HG03439 (cell line): ENCODE data around the gene ADPRHL1.

Experiments
- ATAC-seq: cut with Tn5 transposase; IDR thresholded peaks from one replicate; pipeline ENCODE4 v1.9.1; 2021; ENCODE audit warnings: mild to moderate bottlenecking, moderate library complexity; ENCODE audit not compliant: unreplicated experiment

ADPRHL1 gene

DNA sequence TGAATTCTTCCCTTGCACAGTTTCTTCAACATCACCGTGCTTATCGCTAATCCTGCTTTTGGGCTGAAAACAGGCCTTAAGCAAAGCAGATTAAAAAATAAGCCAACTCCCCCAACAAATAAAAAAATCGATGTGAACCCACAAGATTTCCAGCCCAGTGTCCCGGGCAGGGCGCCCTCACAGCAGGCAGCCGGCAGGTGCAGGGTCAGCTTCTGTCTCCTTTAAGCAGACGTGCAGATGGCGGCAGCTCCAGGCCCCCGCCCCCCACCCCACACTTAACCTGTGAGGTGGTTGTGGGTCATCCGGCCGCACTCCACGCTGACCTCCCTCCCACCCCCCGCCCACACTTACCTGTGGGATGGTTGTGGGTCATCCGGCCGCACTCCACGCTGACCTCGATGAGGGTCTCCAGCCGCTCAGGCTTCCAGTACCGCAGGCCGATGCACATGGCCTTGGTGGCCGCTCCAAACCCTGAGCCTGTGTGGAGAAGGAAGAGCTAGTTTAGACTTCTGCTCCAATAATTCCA, 19.8 kb downstream of the ADPRHL1 start:
- no peak for ATAC-seq

DNA sequence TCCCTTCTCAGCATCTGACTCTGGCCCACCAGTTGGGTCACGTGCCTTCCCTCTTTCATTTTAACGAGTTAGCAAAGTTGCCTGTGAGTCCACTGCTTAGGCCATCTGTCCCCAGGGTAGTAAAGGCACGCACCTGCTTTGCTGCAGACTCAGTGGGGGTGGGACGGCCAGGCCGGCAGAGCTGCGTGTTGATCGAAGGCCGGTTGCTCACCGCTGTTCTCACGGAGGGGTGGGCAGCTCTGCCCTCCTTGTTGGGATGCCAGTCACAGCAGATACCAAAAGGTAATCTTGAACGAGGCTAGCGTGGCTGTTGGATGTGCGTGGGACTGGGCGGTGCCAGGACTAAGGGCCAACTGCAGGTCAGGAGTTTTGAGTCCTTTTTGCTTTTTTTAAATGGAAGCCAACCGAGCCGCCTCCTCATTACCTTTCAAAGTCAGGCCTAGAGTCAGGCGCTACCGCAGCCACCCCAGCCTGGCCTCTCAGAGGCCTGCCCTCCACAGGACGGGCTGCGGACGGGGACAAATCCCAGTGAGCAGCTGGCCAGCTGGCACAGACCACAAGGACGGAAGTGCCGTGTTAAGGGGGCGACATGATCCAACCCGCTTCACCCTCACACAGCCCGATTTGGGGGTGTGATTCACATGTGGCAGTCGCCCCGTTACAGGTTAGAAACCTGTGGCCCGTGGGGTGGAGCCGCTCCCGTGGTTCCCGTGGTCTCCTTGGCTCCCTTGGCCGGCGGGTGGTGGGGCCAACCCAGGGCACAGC, 20.6 kb downstream of the ADPRHL1 start:
- no peak for ATAC-seq

DNA sequence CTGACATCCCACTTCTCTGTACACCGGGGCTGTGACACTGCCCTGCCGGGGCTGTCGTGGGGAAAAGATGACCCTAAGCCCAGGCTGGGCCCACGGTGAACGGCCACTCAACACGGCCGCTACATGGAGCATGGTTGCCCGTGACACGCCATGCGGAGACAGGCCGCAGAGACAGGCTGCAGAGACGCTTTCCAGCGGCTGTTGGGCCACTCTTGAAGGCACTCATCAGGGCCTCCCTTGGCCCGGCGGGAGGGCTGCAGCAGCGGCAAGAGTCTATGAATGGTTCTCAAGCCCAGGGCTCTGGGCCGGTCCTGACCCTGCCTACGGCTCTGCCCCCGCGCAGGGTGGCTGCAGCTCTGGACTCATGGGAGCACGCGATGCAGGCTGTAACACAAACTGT, 22.1 kb downstream of the ADPRHL1 start:
- no peak for ATAC-seq

DNA sequence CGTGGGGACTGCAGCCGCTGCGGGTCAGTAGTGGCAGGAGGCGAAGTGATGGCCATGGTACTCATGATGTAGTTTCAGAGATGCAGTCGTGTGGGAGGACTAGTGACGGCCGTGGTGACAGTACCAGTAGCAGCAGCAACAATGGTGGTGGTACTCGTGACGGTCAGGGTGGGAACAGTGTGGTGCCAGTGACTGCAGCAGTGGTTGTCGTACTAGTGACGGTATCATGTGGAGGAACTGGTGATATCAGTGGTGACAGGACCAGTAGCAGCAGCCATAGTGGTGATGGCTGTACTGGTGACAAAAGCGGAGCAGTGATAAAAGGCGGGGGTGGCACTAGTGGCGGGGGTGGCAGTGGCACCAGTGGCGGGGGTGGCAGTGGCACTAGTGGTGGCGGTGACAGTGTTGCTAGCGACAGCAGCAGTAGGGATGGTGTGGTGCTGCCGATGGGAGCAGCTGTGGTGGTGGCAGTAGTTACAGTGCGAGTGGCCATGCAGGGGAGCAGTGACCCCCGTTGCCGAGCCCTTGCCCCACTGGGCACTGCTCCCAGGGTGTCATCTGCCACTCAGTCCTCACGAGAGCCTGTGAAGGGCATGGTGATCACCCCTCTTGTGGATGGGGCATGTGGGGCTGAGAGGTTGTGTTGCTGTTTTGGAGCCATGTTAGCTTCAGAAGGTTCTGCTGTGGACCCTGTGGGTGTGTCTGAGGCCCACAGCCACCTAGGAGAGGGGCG, 22.7 kb downstream of the ADPRHL1 start:
- ATAC-seq = no peak

DNA sequence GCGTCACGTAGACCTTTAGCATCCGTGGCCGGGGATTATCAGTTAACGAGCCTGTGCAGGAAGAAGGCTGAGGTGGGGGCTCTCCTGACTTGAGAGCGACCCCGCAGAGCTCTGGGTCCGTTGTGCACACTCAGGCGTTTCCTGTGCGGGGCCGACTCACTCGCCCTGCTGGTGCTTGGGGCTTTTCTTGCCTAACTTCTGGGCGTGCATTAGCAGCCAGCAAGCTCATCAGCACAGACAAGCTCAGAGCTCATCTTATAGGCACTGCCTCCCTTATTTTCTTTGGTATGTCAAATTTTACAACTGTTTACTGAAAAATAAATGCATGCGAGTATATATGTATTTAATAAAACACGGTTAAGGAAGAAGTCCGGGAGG, 23.7 kb downstream of the ADPRHL1 start:
- no peak for ATAC-seq

DNA sequence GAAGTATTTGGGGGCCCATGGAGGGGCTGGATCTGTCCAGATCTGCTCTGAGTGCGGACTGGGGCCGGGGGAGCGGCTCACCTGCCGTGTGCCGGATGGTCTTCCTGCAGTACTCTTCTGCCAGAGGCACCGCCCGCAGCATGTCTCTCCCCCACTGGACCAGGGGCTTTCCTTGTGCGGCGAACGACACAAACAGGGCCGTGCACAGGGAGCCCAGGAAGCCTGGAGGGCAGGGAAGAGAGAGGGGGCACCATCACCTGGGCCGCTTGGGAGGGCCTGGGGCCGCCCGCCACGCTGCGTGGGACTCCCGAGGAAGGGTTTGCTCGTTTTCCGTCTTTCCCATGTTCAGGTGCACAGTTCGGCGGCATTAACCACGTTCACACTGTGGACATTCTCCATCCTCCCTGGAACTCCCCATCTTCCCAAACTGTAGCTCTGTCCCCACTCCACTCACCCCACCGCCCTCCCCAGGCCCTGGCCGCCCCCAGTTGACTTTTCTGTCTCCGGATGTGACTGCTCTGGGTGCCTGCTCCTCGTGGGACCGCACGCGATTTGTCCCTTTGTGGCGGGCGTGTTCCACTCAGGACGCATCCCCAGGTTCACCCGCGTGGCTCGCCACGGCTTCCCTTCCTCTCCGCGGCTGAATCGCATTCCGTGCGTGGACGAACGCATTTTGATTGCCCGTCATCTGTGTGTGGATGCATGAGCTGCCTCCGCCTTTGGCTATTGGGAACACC, 24.2 kb downstream of the ADPRHL1 start:
- no peak for ATAC-seq

DNA sequence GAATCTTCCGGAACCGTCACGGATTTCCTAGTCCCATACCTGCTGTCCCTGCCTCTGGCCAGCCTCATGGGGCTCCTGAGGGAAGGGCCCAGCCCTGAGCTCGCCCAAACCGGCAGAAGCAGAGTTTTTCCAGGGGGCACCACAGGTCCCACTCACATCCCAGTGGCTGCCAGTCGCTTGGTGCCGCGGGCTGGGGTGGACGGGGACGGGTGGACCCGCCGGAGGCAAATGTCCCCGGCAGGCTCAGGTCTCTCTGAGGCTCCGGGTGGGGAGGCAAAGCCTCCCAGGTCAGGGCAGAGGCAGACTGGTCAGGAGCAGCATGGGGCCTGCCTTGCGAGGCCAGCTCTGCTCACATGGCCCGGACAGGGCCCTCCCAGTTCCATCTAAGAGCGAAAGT, 24.8 kb downstream of the ADPRHL1 start:
- no peak for ATAC-seq

DNA sequence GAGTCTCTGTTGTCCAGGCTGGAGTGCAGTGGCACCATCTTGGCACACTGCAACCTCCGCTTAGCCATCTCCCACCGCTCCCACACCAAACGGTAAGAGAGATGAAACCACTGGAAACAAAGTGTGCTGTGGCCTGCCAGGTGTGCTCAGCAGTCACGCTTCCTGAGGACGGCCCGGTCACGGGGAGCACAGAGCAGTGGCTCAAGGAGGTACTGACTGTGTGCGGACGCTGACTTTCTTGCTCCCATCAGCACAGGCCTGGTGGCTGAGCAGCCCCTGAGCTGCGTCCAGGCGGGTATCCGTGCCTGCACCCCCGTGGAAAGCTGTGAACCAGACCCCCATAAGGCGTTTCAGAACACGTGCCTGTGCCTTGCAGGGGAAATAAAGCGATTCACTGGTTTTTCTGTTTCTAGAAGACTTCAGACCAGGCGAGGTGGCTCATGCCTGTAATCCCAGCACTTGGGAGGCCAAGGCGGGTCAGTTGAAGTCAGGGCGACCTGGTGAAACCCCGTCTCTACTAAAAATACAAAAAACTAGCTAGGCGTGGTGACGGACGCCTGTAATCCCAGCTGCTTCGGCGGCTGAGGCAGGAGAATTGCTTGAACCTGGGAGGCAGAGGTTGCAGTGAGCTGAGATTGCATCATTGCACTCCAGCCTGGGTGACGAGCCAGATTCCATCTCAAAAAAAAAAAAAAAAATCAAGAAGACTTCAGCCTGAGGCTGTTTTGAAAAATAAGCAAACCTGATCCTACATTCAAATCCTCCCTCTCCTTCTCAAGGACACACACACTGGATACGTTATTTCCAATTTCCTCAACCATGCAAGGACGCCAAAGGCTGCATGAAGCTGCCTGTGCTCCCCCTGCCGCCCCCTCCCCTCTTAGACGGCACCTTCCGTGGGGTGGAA, 25.5 kb downstream of the ADPRHL1 start:
- ATAC-seq = no peak

DNA sequence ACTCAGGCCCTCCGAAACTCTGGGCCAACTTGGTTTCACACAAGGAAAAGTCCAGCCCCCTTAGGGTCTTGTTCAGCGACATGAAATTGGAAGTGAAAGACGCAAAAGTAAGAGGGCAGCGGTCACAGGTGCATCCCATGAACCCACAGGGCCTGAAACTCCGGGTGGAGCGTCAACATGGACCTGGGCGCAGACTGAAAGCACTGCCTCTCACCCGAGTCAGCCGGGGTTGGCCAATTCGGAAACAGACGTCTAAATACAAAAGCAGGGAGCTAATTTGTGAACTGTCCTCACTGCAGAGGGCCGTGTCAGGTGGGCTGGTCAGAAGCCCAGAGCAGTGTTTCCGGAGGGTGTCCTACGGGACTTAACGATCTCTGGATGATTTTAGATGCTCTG, 26.7 kb downstream of the ADPRHL1 start:
- no peak for ATAC-seq

DNA sequence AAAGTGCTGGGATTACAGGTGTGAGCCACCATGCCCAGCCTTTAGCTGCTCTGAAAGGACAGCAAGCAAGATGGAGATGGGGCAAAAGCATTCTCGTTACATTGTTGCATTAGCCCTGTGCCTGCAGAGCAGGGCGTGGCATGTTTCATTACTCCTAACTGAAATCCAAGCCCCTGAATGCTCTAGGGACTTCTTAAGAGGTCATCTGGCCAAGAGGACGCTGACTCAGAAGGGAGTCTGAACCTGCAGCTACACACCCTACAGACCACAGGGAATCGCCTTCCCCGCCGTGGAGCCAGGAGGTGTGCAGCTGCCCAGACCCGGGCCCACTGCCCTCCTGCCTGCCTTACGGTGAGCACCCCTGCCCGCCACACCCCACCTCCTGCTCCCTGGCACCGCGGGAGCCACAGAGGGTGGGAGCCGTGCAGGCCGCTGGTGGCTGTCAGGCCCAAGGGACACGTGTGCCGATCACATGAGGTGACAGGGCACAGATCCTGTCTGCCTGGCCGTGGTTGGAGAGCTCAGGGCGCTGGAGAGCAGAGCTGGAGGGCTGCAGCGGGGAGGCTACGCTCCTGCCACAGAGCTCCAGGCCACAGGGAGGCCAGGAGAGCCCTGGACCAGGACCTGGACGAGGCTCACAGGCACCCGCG, 27.2 kb downstream of the ADPRHL1 start:
- no peak for ATAC-seq

DNA sequence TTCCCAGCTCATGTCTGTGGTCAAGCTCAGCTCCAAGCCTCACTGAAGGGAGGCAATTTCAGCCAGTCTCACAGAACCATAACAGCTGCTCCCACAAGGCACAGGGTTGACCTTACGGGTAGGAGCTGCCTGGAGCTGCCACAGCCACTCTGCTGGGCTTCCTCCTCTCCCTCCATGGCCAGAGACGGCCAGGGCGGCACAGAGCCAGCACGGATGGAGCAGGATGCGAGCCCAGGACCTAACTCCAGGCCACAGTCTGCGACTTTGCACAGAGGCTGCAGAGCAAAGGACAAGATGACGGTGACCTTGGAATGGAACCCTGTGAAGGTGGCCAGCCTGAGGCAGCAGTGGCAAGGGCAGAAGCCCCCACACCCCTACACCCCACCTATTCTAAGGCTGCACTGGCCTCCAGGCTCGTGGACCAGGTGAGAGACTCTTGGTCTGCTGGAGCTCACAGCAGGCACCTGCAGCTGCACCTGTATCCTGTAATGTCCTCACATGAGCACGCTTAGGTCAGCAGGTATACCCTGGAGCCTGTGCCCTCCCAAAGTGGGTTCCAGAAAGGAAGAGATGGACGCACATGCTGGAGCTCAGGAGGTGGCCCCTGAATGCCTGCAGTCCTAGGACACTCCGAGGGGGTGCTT, 29.6 kb downstream of the ADPRHL1 start:
- no peak for ATAC-seq

DNA sequence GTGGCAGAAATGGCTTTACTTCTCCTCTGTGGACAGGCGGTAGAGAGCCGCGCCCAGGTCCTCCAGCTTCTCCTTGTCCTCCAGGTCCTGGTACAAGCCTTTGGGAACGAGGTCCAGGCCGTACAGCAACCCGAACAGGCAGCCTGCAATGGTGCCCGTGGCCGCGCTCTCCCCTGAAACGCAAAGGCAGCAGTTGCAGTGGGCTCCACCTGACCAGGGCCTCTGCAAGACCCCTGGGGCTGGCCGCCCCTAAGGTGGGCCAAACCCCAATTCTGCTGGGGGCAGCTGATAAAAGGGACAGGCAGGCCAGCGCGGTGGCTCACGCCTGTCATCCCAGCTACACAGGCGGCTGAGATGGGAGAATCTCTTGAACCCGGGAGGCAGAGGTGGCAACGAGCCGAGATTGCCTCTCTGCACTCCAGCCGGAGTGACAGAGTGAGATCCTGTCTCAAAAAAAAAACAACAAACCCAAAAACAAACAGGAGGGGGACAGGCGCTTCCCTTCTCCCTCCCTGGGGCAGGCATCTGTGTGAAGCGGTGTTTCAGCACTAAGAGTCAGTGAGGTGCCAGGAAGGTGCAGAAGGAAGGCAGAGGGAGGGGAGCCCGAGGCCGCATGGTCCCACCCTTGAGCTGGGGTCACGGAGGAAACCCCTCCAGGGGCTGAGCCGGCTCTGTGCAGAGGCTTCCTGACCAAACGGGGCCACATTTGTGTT, 30.3 kb downstream of the ADPRHL1 start:
- ATAC-seq = no peak

DNA sequence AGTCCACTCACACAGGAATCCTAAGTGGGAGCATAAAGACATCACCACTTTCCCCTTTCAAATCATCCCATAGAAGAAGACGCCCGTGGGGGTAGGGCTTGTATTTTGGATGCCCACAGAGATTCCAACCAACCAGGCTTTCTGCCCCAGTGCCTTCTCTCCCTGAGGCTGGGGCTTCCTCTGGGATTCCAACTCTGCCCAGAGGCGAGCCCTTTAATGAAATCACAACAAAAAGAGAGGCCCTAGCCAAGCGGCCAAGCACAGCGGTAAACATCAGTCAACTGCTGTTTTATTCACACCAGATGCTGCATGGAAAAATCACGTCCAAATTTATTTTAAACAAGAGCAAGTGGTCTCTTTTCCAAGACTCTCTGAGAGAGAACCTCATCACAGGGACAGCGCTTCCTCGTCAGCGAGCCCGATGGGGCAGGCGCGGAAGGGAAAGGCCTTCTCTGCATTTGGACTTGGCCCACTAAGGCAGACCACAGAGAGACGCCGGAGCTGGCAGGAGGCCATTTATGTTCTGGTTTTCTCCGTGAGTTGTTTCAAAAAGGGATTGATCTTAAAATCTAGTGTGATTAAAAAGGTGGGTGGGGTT, 31.5 kb downstream of the ADPRHL1 start:
- no peak for ATAC-seq

DNA sequence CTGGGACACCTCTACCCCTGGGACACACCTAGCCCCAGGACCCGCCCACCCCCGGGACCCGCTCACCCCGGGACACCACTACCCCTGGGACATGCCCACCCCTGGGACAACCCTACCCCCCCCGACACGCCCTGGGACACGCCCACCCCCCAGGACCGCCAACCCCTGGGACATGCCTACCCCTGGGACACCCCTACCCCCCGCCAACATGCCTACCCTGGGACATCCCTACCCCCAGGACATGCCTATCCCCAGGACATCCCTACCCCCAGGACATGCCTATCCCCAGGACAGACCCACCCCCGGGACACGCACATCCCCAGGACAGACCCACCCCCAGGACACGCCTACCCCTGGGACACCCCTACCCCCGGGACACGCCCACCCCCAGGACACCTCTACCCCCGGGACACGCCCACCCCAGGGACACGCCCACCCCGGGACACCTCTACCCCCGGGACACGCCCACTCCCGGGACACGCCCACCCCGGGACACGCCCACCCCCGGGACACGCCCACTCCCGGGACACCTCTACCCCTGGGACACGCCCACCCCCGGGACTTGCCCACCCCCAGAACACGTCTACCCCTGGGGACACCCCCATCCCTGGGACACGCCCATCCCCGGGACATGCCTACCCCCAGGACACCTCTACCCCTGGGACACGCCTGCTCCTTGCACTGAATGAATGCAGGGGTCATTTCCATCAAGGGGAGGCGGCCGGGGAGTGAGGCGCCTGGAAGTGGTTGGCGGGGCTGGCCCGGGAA, 32.3 kb downstream of the ADPRHL1 start:
- ATAC-seq = no peak

DNA sequence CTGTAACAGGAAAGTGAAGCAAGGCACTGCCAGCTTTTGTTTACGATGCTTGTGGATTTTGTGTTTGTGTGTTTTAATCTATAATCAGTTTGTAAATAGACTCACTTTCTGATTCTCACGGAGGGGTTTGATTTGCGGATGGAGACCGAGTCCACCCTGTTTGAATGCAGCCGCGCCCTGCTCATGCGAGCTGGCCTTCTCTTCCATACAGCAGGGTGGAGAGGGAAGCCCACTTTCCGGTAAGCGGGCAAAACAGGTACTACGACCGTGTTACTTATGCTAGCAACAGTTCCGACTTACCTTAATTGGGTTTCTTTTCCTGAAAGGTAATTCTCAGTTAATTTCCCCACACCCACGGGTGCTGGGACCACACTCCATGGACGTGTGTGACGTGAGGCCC, 33.1 kb downstream of the ADPRHL1 start:
- no peak for ATAC-seq

DNA sequence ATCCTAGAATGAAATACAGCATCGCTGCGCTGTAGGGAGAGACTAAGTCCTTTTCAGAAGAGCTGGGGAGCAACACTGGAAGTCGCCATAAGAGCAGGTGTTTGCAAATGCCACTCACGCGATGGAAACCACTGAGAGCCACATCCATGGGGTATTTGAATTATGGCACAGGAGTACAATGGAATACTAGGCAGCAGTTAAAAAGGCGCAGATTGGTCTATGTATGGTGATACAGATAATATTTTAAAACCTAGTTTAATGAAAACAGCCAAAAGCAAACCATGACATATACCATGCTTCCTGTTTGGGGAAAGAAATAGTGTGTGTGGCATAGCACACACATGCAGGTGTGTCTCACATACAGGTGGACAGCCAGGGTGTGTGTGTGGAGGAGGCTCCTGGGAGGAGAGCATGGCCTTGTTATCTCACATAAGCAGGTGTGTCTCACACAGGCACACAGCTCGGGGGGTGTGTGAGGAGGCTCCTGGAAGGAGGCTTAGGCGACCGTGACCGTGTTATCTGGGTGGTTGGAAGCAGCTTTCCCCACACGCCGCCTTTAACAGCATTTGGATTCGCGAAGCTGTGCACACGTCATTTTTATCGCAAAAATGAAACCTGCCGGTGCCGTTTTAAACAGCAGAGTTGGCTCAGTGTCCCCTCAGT, 33.6 kb downstream of the ADPRHL1 start:
- no peak for ATAC-seq

DNA sequence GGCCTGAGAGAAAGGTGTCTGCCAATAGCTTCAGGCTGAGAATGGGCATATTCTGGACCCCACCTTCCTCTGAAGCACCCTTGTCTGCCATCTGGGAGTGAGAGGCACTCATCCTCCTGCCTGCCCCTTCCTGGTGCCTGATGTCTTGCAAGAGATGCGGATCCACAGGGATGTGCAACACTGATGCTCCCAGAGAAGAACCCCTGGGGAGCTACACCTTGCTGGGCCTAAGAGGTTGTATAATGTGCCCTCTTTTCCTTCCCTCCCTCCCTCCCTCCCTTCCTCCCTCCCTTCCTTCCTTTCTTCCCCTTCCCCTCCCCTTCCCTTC, 34.6 kb downstream of the ADPRHL1 start:
- ATAC-seq = no peak
